Measurements from ENCODE around the gene ZNF485.
"Not testable (repeated sequence)": the region's sequence is repeated elsewhere in the genome, so short reads cannot be mapped to it uniquely, and the experiment has no call there.

ZNF485 gene

DNA sequence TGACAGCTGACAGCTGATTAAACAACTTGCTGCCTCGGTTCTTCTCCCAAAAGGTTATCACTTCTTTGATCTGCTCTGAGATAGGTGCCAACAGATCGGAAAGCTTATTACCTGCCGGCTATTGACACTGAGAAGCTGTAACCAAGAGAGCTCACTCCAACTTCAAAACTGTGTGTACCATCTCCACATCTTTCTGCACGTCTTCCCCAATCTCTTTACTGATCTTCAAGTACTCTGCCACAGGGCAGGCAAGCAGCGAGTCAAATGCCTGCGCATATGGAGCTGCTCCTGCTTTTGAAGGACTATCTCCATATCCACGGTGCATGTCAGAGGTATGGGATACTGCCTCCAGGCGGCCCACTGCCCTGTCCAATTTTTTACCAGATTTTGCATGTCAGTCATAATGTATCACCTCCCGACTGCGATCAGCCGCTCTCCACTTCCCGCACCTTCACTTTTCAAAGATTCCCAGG is 352 bp upstream of the ZNF485 start:
- DNase-seq (ENCODE audit: low spot score), result no peak

- DNase-seq (ENCODE audit: low spot score), result no peak
Observed at GRCh38 chr10:43607199-43607573, 948 bp downstream of the ZNF485 start.

GRCh38 chr10:43610636-43611035 is 4.4 kb downstream of the ZNF485 start:
- no peak for DNase-seq (ENCODE audit: low spot score)

DNA sequence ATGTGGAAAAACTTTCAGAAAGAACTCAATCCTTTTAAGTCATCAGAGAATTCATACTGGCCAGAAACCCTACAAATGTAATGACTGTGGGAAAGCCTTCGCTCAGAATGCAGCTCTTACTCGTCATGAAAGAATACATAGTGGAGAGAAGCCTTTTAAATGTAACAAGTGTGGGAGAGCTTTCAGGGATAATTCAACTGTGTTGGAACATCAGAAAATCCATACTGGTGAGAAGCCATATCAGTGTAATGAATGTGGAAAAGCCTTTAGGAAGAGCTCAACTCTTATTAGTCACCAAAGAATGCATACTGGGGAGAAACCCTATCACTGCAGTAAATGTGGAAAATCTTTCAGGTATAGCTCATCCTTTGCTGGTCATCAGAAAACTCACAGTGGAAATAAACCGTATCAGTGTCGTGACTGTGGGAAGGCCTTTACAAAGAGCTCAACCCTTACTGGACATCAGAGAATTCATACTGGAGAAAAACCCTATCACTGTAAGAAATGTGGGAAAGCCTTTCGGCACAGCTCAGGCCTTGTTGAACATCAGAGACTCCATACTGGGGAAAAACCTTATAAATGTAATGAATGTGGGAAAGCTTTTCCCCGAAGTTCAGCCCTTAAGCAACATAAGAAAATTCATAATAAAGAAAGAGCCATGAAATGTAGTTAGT is 10.6 kb downstream of the ZNF485 start:
- no peak for DNase-seq (ENCODE audit: low spot score)

GRCh38 chr10:43619368-43619767 is 13.1 kb downstream of the ZNF485 start:
- DNase-seq (ENCODE audit: low spot score), result no peak

DNA sequence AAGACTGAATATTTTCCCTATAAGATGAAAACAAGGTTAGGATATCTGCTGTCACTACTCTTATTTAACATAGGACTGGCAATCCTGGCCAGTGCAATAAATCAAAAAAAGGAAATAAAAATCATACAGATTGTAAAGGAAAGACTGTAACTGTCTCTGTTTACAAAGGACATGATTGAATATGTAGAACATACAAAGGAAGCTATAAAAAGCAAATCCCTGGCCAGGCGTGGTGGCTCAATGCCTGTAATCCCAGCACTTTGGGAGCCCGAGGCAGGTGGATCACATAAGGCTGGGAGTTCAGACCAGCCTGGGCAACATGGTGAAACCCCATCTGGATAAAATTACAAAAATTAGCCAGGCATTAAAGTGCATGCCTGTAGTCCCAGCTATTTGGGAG is 15.8 kb downstream of the ZNF485 start:
- no peak for DNase-seq (ENCODE audit: low spot score)

GRCh38 chr10:43623351-43623750 is 17.1 kb downstream of the ZNF485 start:
- DNase-seq (ENCODE audit: low spot score), result no peak

- DNase-seq (ENCODE audit: low spot score), result no peak
Observed at GRCh38 chr10:43627942-43628341, 21.7 kb downstream of the ZNF485 start.

DNA sequence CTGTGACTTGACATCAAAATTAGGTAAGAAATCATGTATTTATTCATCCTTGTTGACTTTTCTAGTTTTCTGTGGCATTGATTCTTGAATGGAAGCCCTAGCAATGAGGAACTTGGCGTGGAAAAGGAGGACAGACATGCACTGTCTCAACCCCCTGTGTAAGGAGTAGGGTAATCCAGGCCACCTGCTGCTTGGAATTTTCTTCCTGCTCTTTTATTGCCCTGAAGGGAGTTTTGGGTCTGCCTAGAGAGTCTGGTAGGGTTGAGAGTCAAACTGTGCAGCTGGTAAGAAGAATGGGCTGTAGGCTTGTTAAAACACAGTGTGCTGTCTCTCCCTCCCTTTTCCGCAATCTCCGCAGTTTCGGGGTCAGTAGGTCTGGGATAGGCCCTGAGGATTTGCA is 22.7 kb downstream of the ZNF485 start:
- DNase-seq (ENCODE audit: low spot score), result no peak

GRCh38 chr10:43635816-43636215 is 29.6 kb downstream of the ZNF485 start:
- DNase-seq (ENCODE audit: low spot score), result not testable (repeated sequence)

DNA sequence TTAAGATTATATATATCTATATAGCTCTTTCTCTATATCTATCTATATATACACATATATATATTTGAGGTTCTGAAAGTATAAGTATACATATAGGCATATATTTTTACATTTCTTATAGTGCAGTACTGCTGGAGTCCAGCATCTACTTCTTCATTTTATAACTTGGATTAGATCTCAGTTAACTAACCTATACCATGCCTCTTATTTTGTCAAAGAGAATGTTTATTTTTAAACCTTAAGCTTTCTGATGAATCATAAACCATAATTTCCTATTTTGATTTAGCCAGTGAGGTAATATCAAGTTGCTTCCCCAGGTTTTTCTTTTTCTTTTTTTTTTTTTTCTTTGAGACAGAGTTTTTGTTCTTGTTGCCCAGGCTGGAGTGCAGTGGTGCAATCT is 34.4 kb downstream of the ZNF485 start:
- no peak for DNase-seq (ENCODE audit: low spot score)

GRCh38 chr10:43644252-43644651 is 38.0 kb downstream of the ZNF485 start:
- DNase-seq (ENCODE audit: low spot score), result no peak

DNA sequence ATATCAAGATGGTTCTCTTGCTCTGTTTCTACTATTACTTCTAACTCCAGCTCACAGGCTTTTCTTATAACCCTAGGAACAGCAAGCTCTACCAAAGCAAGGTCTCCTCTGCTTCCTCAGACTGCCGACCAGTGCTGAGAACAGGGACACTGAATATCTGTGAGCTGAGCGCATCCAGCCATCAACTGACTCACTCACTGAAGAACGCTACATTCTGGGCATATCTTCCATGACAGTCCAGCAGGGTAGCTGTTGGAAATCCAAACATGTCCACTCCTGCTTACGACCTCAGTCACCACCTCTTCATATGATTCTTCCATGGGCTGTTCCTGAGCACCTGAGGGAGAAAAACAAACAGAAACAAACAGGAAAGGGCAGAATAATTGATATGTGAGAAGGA is 39.6 kb downstream of the ZNF485 start:
- no peak for DNase-seq (ENCODE audit: low spot score)

- DNase-seq (ENCODE audit: low spot score), result no peak
Observed at GRCh38 chr10:43647576-43647975, 41.3 kb downstream of the ZNF485 start.

- no peak for DNase-seq (ENCODE audit: low spot score)
Observed at GRCh38 chr10:43648095-43648397, 41.8 kb downstream of the ZNF485 start.

DNA sequence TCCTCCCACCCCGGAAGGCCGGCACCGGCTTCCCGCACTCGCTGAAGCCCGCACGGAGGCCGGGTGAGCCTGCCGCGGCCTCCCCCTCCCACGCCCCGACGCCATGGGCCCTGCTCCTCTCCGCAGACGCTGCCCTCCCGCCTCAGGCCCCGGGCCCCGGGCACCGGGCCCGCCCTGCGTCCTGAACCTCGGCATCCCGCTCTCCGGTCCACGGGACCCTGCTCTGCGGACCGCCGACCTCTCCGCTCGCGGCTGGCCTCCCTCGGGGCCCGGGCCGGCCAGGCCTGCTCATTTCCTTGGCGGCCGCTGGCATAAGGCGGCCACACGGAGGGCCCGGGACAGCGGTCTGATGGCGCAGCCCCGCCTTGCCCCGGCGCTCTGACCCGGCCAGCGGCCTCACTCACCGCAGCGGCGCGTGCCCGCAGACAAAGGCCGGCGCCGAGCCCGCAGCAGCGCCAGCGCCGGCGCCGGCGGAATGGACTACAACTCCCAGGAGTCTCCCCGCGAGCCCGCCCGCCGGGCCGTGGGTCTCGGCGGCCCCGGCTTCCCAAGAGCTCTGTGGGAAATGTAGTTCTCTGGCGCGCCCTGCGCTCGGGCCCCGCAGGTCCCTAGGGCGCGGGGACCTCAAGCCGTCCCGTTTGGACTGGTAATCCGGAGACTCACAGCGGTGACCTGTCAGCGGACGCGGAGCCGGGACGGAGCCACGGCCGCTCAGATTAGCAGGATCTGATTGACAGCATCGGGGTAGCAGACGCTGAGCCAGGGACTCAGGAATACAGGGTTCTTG is 42.4 kb downstream of the ZNF485 start, which contains the start of gene ZNF32:
Gene ZNF32 (minus strand): TSS at position 484 of the 787 bp plus-strand sequence. CDS start 2,748 bp downstream, outside the sequence.
- peak; percentile 92 for DNase-seq (ENCODE audit: low spot score)

GRCh38 chr10:43649185-43649523 is 42.9 kb downstream of the ZNF485 start:
- DNase-seq (ENCODE audit: low spot score), result no peak

DNA sequence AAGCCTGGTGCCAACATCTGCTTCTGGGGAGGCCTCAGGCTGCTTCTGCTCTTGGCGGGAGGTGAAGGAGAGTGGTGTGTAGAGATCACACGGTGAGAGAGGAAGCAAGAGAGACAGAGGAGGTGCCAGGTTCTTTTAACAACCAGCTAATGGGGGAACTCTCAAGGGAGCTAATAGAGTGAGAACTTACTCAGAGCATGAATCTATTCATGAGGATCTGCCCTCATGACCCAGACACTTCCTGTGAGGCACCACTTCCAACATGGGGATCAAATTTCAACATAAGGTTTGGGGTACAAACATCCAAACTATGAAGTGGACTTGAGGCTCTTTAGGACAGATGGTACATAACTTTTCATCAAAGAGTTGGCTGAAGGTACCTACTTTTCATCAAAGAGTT is 47.5 kb downstream of the ZNF485 start:
- DNase-seq (ENCODE audit: low spot score), result no peak

DNA sequence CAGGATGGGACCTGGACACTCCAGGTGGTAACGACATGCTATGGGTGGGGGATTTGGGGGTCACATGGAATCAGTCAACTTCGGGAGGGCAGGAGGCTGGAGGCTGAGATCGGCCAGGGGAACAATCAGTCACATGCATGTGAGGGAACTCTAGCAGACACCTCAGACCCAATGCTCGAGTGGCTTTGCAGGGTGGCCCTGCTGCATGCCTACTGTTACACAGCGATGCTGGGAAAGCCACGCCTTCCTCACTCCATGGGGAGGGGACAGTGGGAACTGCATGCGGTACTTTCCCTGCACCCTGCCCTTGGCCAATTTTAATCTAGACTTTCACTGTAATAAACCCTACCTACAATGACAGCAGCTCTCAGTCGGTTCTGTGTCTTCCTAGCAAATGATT is 49.1 kb downstream of the ZNF485 start:
- DNase-seq (ENCODE audit: low spot score), result no peak

DNA sequence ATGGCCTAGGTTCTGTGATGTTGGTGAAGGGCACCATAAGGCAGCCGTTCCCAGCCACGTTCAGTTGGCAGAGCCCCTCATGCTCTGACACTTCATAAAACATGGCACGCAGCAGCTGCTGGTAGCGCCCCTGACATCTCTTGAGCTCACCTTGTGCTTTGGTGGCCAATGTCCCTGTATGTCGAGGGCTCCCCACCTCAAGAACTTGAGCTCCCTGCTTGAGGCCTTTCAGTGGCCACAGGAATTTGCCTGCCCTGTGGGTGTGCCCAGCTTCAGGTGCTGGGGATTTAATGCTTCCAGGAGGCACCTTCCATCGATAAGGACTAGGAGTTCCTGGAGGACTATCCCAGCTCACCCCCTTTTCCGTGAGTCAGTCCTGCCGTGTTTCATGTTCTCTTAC is 52.0 kb downstream of the ZNF485 start:
- no peak for DNase-seq (ENCODE audit: low spot score)

GRCh38 chr10:43665054-43665453 is 58.8 kb downstream of the ZNF485 start:
- DNase-seq (ENCODE audit: low spot score), result no peak

- no peak for DNase-seq (ENCODE audit: low spot score)
Observed at GRCh38 chr10:43666552-43666951, 60.3 kb downstream of the ZNF485 start.

DNA sequence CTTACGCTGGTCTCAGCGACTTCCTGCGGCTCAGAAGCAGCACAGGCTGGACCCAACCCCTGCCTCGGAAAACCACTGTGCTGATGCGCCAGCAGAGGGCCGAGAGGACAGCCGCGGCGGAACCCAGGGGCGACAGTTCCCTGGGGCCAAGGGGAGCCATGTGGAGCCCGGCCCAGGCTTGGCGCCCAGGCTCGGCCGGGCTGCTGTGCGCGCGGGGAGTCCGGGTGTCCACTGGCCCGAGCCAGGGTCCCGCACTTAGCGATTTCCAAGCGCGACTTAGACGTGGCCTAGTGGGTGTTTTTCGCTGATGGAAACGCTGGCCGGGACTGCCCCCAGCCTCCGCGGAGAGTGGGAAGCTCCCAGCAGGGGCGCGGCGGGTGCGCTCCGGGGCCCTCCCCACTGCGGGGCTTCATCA is 61.1 kb downstream of the ZNF485 start:
- DNase-seq (ENCODE audit: low spot score), result peak; percentile 73

All from ecto neural progenitor cell (in vitro differentiated cells).